HepG2 (cell line): ENCODE data around the gene ABCB9. TPM values are rescaled to one million over a fixed set of nuclear protein-coding genes. Genes with fewer than 3 reads are reported as not detected.

ENCODE experiments used
- ATF1 ChIP-seq: IDR thresholded peaks from 2 replicates; pipeline ENCODE4 v1.6.1; 2016; ENCODE audit warnings: mild to moderate bottlenecking, control low read depth
- ATF4 ChIP-seq, 2 experiments: fragments of 450-650 bp in 1 of 2; sonication (generic) in 1 of 2; formaldehyde crosslinking; IDR thresholded peaks; 2 replicates each; pipeline versions ENCODE4 v1.5.0 to v1.8.0; 2020 to 2022; ENCODE audit warnings: mild to moderate bottlenecking in 1 of 2, missing genetic modification reagents in 1 of 2
- CCAR2 ChIP-seq: fragments of 200-400 bp; formaldehyde crosslinking; optimal IDR thresholded peaks from 2 replicates; pipeline ENCODE3; 2018; ENCODE audit warnings: low read depth, mild to moderate bottlenecking, low read length, moderate library complexity
- FOSL2 ChIP-seq: sonication (generic); formaldehyde crosslinking; IDR thresholded peaks from 2 replicates; pipeline ENCODE4 v1.4.0; 2020; ENCODE audit warnings: missing genetic modification reagents
- GATAD1 ChIP-seq: IDR thresholded peaks from 2 replicates; pipeline ENCODE4 v1.6.1; 2016; ENCODE audit warnings: missing genetic modification reagents, missing compliant biosample characterization
- POLR2AphosphoS2 ChIP-seq: IDR thresholded peaks from 2 replicates; pipeline ENCODE4 v1.6.1; 2011; ENCODE audit warnings: low read depth, low read length, improper control_type of control experiment
- REST ChIP-seq, 2 experiments: IDR thresholded peaks; 2 replicates each; pipeline ENCODE4 v1.6.1; 2011 to 2012; ENCODE audit warnings: low read length in 2 of 2, borderline replicate concordance in 1 of 2, low read depth in 1 of 2, mild to moderate bottlenecking in 1 of 2, moderate library complexity in 1 of 2
- SAP130 ChIP-seq: IDR thresholded peaks from 2 replicates; pipeline ENCODE4 v1.6.1; 2016; ENCODE audit warnings: low read depth
- SP4 ChIP-seq: sonication (generic); formaldehyde crosslinking; IDR thresholded peaks from 2 replicates; pipeline ENCODE4 v1.8.1; 2023; ENCODE audit warnings: mild to moderate bottlenecking, missing genetic modification reagents
- TCF7 ChIP-seq: sonication (generic); IDR thresholded peaks from 2 replicates; pipeline ENCODE4 v1.6.1; 2016; ENCODE audit warnings: antibody characterized with exemption, low read depth
- WIZ ChIP-seq: sonication (generic); formaldehyde crosslinking; IDR thresholded peaks from 2 replicates; pipeline ENCODE4 v1.5.1; 2020; ENCODE audit warnings: mild to moderate bottlenecking, missing genetic modification reagents
- ZBTB10 ChIP-seq: sonication (generic); formaldehyde crosslinking; IDR thresholded peaks from 2 replicates; pipeline ENCODE4 v1.4.0; 2020; ENCODE audit warnings: missing genetic modification reagents, borderline replicate concordance
- ZNF331 ChIP-seq: sonication (generic); formaldehyde crosslinking; IDR thresholded peaks from 2 replicates; pipeline ENCODE4 v1.4.0; 2020; ENCODE audit warnings: missing genetic modification reagents
- ZNF350 ChIP-seq: sonication (generic); formaldehyde crosslinking; IDR thresholded peaks from 2 replicates; pipeline ENCODE4 v1.4.0; 2020; ENCODE audit warnings: mild to moderate bottlenecking, low read depth, missing genetic modification reagents, borderline replicate concordance
- ZNF484 ChIP-seq: sonication (generic); formaldehyde crosslinking; IDR thresholded peaks from 2 replicates; pipeline ENCODE4 v1.5.1; 2020; ENCODE audit warnings: mild to moderate bottlenecking, low read depth, missing genetic modification reagents, borderline replicate concordance
- ZNF530 ChIP-seq: sonication (generic); formaldehyde crosslinking; IDR thresholded peaks from 2 replicates; pipeline ENCODE4 v1.5.0; 2020; ENCODE audit warnings: low read depth, mild to moderate bottlenecking, missing genetic modification reagents
- ZNF737 ChIP-seq: sonication (generic); formaldehyde crosslinking; IDR thresholded peaks from 2 replicates; pipeline ENCODE4 v1.5.0; 2020; ENCODE audit warnings: missing genetic modification reagents, mild to moderate bottlenecking, borderline replicate concordance
- ZNF768 ChIP-seq: sonication (generic); formaldehyde crosslinking; IDR thresholded peaks from 2 replicates; pipeline ENCODE4 v1.4.0; 2020; ENCODE audit warnings: missing genetic modification reagents
- ZNF788 ChIP-seq: sonication (generic); formaldehyde crosslinking; IDR thresholded peaks from 2 replicates; pipeline ENCODE4 v1.5.0; 2020; ENCODE audit warnings: mild to moderate bottlenecking, missing genetic modification reagents, borderline replicate concordance
- polyA plus RNA-seq, 8 experiments: library from polyadenylated mRNA; depleted of rRNA in 3 of 8; stranded (reverse) in 7 of 8; unstranded in 1 of 8; fragments of >200 nt; fragmentation: Illumina TruSeq in 4 of 8; extraction: Trizol in 4 of 8; gene quantifications; 2 replicates each; pipeline versions ENCODE4 v1.2.1 to v1.2.3, GENCODE V29; 2011 to 2016; ENCODE audit warnings: low read depth in 4 of 8, missing spikeins in 1 of 8, mixed read lengths in 1 of 8; ENCODE audit not compliant: insufficient read depth in 1 of 8
- total RNA-seq, 5 experiments: library from RNA; depleted of rRNA; stranded (reverse); fragments of >200 nt; fragmentation: Illumina TruSeq; extraction: Trizol; gene quantifications; 2 replicates each; pipeline ENCODE4 v1.2.3, GENCODE V29; 2016; ENCODE audit warnings: low read depth in 1 of 5

Gene ABCB9
- total and polyA plus RNA-seq, 2 of the 13 experiments (the other 11 are each of a cell fraction or from before 2014, with no cell fraction given) = 5.1 to 6.0 TPM

DNA sequence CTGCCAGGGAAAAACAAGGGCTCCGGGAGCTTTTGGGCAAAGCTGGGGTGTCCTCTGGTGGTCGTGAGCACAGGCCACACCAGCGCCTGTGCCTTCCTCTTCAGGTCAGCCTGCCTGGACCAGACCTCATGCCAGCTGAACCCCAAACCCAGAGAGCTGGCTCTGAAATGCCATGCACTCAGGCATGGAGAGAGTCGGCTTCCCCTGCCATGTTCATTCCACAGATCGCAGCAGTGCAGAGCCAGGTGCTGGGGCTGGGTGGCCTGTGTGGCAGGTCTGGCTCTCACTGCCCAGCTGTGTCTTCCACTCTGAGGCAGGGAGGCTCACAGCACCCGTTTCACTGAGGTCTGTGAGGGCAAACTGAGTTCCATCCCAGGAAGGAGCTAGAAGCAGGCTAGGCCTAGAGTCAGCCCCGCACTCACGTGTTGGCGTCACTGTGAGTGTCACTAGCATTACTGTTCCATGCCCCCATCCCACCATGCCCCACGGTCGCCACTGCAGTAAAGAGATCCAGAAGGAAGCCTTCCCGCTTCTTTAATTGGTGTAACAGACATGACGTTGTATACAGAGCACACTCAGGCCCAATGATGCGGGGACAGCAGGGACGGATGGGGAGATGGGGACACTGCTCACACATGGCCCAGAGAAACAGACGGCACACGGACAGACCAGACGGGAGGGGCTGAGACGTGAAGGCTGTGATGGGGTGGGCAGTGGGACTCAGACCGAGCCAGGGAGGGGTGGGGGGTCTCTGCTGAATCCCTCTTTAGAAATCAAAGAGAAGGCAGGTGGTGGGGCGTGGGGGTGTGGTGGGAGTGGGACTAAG lies 16.9 kb upstream of the ABCB9 start (continued):
- TF ChIP-seq ZBTB10 (CRISPR knock-in tag) = no peak
- no peak for TF ChIP-seq REST (IDR thresholded peaks at IDR 0.05; ENCODE audit: borderline replicate concordance in 1 of 2, low read depth in 1 of 2, low read length in 2 of 2)
- no peak for TF ChIP-seq ZNF484 (CRISPR knock-in tag)
- TF ChIP-seq ATF1 = no peak
- TF ChIP-seq CCAR2 = no peak
- no peak for TF ChIP-seq ZNF788 (CRISPR knock-in tag)
- peak; percentile 11; the same call in 1 of the 2 replicates for TF ChIP-seq SAP130 (CRISPR knock-in tag)
- TF ChIP-seq POLR2AphosphoS2 = no peak
- no peak for TF ChIP-seq ZNF737 (CRISPR knock-in tag)
- TF ChIP-seq ATF4 (CRISPR knock-in tag; IDR thresholded peaks at IDR 0.05) = no peak
- TF ChIP-seq TCF7 = no peak
- 0 out of 2 replicates have a peak, but pooled peaks have one; percentile 19 for TF ChIP-seq SP4 (CRISPR knock-in tag)
- TF ChIP-seq ZNF530 (CRISPR knock-in tag) = no peak
- no peak for TF ChIP-seq WIZ (CRISPR knock-in tag)
- TF ChIP-seq GATAD1 (CRISPR knock-in tag) = no peak
- no peak for TF ChIP-seq ZNF350 (CRISPR knock-in tag)
- TF ChIP-seq ZNF768 (CRISPR knock-in tag) = no peak
- no peak for TF ChIP-seq FOSL2 (CRISPR knock-in tag)
- TF ChIP-seq ZNF331 = no peak
